NCI-H446 treated with DMSO at 0.1 percent for 48 hours (cell line): ENCODE data around the gene FAM187B.
"Not testable (repeated sequence)": the region's sequence is repeated elsewhere in the genome, so short reads cannot be mapped to it uniquely, and the experiment has no call there.

ENCODE experiments used
- DNase-seq: peaks from one replicate; lab custom pipeline; 2025; lab: John Stamatoyannopoulos, UW

The FAM187B gene

GRCh38 chr19:35213663-35214632 lies 14.6 kb downstream of the FAM187B start:
- peak; percentile 9 for DNase-seq

GRCh38 chr19:35212241-35212640 lies 16.3 kb downstream of the FAM187B start:
- no peak for DNase-seq

DNA sequence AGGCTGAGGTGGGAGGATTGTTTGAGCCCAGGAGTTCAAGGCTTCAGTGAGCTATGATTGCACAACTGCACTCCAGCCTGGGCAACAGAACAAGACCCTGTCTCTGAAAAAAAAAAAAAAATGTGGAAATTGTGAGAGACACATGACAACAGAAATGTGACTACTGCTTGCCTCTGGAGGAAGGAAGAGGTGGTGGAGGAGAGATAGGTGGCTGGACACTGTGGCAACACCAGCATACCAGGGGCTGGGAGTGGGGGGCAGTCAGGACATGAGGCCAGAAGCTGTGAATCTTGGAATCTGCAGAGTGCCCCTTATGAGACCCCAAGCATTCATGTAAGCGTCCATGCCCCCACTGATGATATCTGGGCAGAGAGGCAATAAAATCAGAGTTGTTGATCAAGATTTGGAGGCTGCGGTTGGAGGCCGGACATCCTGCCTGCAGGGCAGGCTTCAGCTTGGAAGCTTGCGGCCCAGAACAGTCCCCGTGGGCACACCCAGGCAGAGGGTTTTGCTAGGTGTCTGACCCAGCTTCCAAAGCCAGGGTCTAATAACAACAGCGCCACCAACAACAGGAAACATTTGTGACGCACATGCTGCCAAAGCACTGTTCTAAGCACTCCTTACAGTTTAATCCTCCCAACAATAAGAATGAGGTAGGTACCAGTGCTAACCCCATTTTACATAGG lies 16.9 kb downstream of the FAM187B start:
- DNase-seq = no peak

- DNase-seq = no peak
Measured at GRCh38 chr19:35209646-35210045, 18.9 kb downstream of the FAM187B start.

GRCh38 chr19:35208121-35208520 lies 20.4 kb downstream of the FAM187B start:
- no peak for DNase-seq

DNA sequence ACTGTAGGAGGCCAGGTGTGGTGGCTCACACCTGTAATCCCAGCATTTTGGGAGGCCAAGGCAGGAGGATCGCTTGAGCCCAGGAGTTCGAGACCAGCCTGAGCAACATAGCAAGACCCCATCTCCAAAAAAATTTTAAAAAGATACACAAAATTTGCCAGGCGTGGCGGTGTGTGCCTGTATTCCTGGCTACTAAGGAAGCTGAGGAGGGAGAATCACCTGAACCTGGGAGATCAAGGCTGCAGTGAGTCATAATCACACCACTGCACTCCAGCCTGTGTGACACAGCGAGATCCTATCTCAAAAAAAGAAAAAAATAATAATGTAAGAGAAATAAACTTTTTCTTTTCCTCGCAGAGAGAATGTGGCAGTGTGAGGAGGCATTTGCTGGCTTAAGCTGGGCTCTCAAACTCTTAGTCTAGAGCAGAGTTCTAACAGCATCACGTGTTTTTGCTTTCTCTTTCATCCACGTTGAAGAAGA lies 21.1 kb downstream of the FAM187B start:
- DNase-seq = no peak

GRCh38 chr19:35206855-35207254 lies 21.7 kb downstream of the FAM187B start:
- DNase-seq = no peak

- no peak for DNase-seq
Measured at GRCh38 chr19:35206379-35206778, 22.2 kb downstream of the FAM187B start.

- no peak for DNase-seq
Measured at GRCh38 chr19:35205733-35206323, 22.7 kb downstream of the FAM187B start.

DNA sequence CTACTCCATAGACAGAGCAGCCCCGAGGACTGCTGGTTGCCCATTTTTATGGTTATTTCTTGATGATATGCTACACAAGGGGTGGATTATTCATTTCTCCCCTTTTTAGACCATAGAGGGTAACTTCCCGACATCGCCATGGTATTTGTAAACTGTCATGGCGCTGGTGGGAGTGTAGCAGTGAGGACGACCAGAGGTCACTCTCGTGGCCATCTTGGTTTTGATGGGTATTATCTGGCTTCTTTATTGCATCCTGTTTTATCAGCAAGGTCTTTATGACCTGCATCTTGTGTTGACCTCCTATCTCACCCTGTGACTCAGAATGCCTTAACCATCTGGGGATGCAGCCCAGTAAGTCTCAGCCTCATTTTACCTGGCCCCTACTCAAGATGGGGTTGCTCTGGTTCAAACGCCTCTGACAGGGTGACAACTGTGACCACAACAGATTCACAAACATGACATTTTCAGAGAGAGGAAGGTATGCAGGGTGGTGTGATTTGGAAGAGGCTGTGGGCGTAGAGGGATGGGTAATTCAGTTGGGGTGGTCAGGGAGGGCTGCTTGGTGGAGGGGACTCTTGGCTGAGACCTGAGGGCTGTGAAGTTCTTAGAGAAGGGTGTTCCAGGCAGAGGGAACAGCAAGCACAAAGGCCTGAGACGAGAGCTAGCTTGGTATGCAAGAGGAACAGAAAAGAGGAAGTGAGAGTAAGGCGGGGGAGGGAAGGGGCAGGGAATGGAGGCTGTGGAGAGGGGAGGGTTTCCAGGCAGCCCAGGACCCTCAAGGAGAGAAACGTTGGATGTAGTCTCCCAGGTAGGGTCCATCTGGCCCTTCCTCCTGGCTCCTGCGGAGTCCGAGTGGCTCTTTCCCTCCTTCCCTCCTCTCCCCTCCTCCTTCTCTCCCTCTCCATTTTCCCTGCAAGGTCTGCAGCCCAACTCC lies 23.5 kb downstream of the FAM187B start:
- no peak for DNase-seq

GRCh38 chr19:35202722-35203688 lies 25.5 kb downstream of the FAM187B start:
- no peak for DNase-seq

DNA sequence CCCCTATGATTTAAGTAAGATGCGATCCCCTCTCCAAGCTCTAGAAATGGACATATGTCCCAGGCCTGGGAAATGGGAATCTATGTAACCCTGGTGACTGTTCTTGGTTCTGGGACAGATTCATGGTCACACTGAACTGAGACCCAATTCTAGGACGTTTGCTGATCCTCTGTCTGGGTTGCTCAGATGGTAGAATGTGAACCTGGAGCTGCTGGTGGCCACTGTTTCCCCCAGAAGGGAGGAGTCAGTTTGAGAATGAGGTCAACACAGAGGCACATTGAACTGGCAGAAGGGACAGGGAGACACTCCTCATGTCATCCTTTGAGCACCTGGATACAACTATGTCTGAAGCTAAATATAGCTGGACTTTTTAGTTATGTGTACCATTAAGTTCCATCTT lies 29.1 kb downstream of the FAM187B start:
- no peak for DNase-seq

DNA sequence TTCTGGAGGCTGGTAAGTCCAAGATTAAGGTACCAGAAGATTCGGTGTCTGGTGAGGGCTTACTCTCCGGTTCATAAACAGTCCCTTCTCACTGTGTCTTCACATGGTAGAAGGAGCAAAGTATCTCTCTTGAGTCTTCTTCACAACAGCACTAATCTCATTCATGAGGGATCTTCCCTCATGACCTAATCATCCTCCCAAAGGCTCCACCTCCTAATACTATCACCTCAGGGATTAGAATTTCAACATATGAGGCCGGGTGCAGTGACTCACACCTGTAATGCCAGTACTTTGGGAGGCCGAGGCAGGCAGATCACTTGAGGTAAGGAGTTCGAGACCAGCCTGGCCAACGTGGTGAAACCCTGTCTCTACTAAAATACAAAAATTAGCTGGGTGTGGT lies 31.7 kb downstream of the FAM187B start:
- not testable (repeated sequence) for DNase-seq

- DNase-seq = no peak
Measured at GRCh38 chr19:35195830-35196229, 32.7 kb downstream of the FAM187B start.

- DNase-seq = no peak
Measured at GRCh38 chr19:35194012-35194984, 34.2 kb downstream of the FAM187B start.

GRCh38 chr19:35184884-35185283 lies 43.7 kb downstream of the FAM187B start:
- DNase-seq = no peak

- DNase-seq = no peak
Measured at GRCh38 chr19:35184267-35184666, 44.3 kb downstream of the FAM187B start.

DNA sequence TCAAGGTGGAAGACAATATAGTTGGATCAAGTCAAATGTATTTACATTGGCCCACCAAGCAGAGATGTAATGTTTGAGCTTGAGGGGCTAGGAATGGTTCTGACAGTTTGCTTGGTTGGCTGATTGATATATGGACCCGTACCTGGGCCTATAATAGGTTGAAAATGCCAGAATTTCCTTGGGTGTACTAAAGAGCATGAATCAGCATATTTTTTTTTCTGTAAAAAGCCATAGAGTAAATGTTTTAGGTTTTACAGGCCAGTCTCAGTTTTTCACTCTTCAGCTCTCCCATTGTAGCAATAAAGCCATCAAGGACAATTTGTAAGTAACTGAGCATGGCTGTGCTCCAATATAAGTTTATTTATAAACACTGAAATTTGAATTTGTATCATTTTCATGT lies 47.2 kb downstream of the FAM187B start:
- no peak for DNase-seq

DNA sequence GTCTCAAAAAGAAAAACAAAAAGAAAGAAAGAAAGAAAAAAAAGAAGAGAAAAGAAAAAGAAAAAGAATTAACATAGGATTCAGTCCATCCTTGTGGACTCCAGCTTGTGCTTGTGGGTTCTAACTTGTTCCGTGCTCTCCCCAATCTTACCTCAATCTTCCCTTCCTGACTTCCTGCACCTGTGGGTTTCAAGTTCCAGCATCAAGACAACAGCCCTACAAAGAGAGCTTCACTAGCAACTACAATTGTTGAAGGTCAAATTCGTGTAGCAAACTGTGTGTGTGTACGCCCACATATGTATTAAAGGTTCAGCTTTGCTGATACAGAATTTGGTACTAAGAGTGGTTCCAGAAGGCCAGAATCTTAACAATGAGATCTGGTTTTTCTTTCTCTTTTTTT lies 48.7 kb downstream of the FAM187B start:
- no peak for DNase-seq
